ENCODE measurements around the gene NCKAP5.

Gene NCKAP5

GRCh38 chr2:133415210-133415876 is 152.9 kb downstream of the NCKAP5 start:
- Mint-ChIP-seq H3K4me3 (no peak overlapping the region), H3K27ac (no peak overlapping the region), H3K4me1 (ENCODE audit: low read depth) (no peaks in the 10 kb centered on the region), H3K9me3 (no peaks in the 10 kb centered on the region), H3K36me3 (ENCODE audit: low read depth) (no peaks in the 10 kb centered on the region), H3K27me3 (ENCODE audit: low read depth) (no peaks in the 10 kb centered on the region)

- Mint-ChIP-seq H3K4me3 (no peak overlapping the region), H3K27me3 (ENCODE audit: low read depth) (no peaks in the 10 kb centered on the region), H3K9me3 (no peaks in the 10 kb centered on the region), H3K4me1 (ENCODE audit: low read depth) (no peaks in the 10 kb centered on the region), H3K36me3 (ENCODE audit: low read depth) (no peaks in the 10 kb centered on the region), H3K27ac (no peak overlapping the region)
Observed at GRCh38 chr2:133414486-133415209, 153.6 kb downstream of the NCKAP5 start.

- Mint-ChIP-seq H3K27ac (no peak overlapping the region), H3K9me3 (no peaks in the 10 kb centered on the region), H3K27me3 (ENCODE audit: low read depth) (no peaks in the 10 kb centered on the region), H3K4me3 (no peak overlapping the region), H3K4me1 (ENCODE audit: low read depth) (no peaks in the 10 kb centered on the region), H3K36me3 (ENCODE audit: low read depth) (no peaks in the 10 kb centered on the region)
Observed at GRCh38 chr2:133413863-133414262, 154.4 kb downstream of the NCKAP5 start.

- Mint-ChIP-seq H3K27ac (no peak overlapping the region), H3K9me3 (no peaks in the 10 kb centered on the region), H3K4me3 (no peak overlapping the region), H3K4me1 (ENCODE audit: low read depth) (no peaks in the 10 kb centered on the region), H3K36me3 (ENCODE audit: low read depth) (no peaks in the 10 kb centered on the region), H3K27me3 (ENCODE audit: low read depth) (no peaks in the 10 kb centered on the region)
Observed at GRCh38 chr2:133412694-133413093, 155.6 kb downstream of the NCKAP5 start.

- no peaks in the 10 kb centered on the region for H3K27me3 Mint-ChIP-seq (ENCODE audit: low read depth)
- no peaks in the 10 kb centered on the region for H3K9me3 Mint-ChIP-seq
- H3K4me3 Mint-ChIP-seq = no peak overlapping the region
- H3K36me3 Mint-ChIP-seq (ENCODE audit: low read depth) = no peaks in the 10 kb centered on the region
- H3K27ac Mint-ChIP-seq = no peak overlapping the region
- no peaks in the 10 kb centered on the region for H3K4me1 Mint-ChIP-seq (ENCODE audit: low read depth)
Observed at GRCh38 chr2:133411857-133412256, 156.4 kb downstream of the NCKAP5 start.

GRCh38 chr2:133411101-133411500 is 157.2 kb downstream of the NCKAP5 start:
- no peaks in the 10 kb centered on the region for H3K36me3 Mint-ChIP-seq (ENCODE audit: low read depth)
- H3K9me3 Mint-ChIP-seq = no peaks in the 10 kb centered on the region
- no peak overlapping the region for H3K27ac Mint-ChIP-seq
- no peaks in the 10 kb centered on the region for H3K27me3 Mint-ChIP-seq (ENCODE audit: low read depth)
- no peaks in the 10 kb centered on the region for H3K4me1 Mint-ChIP-seq (ENCODE audit: low read depth)
- no peak overlapping the region for H3K4me3 Mint-ChIP-seq

- no peaks in the 10 kb centered on the region for H3K27me3 Mint-ChIP-seq (ENCODE audit: low read depth)
- no peaks in the 10 kb centered on the region for H3K9me3 Mint-ChIP-seq
- no peak overlapping the region for H3K27ac Mint-ChIP-seq
- H3K4me3 Mint-ChIP-seq = no peak overlapping the region
- no peaks in the 10 kb centered on the region for H3K36me3 Mint-ChIP-seq (ENCODE audit: low read depth)
- H3K4me1 Mint-ChIP-seq (ENCODE audit: low read depth) = no peaks in the 10 kb centered on the region
Observed at GRCh38 chr2:133409581-133410285, 158.5 kb downstream of the NCKAP5 start.

GRCh38 chr2:133408671-133409070 is 159.6 kb downstream of the NCKAP5 start:
- H3K4me3 Mint-ChIP-seq = no peak overlapping the region
- no peak overlapping the region for H3K27ac Mint-ChIP-seq
- H3K4me1 Mint-ChIP-seq (ENCODE audit: low read depth) = no peaks in the 10 kb centered on the region
- no peaks in the 10 kb centered on the region for H3K9me3 Mint-ChIP-seq
- H3K36me3 Mint-ChIP-seq (ENCODE audit: low read depth) = no peaks in the 10 kb centered on the region
- H3K27me3 Mint-ChIP-seq (ENCODE audit: low read depth) = no peaks in the 10 kb centered on the region

- Mint-ChIP-seq H3K27ac (no peak overlapping the region), H3K4me1 (ENCODE audit: low read depth) (no peaks in the 10 kb centered on the region), H3K36me3 (ENCODE audit: low read depth) (no peaks in the 10 kb centered on the region), H3K27me3 (ENCODE audit: low read depth) (no peaks in the 10 kb centered on the region), H3K9me3 (no peaks in the 10 kb centered on the region), H3K4me3 (no peak overlapping the region)
Observed at GRCh38 chr2:133407341-133407740, 160.9 kb downstream of the NCKAP5 start.

GRCh38 chr2:133405252-133405651 is 163.0 kb downstream of the NCKAP5 start:
- Mint-ChIP-seq H3K36me3 (ENCODE audit: low read depth) (no peaks in the 10 kb centered on the region), H3K4me1 (ENCODE audit: low read depth) (no peaks in the 10 kb centered on the region), H3K9me3 (no peaks in the 10 kb centered on the region), H3K27me3 (ENCODE audit: low read depth) (no peaks in the 10 kb centered on the region), H3K27ac (no peak overlapping the region), H3K4me3 (no peak overlapping the region)

GRCh38 chr2:133400411-133400810 is 167.9 kb downstream of the NCKAP5 start:
- Mint-ChIP-seq H3K4me3 (no peak overlapping the region), H3K27me3 (ENCODE audit: low read depth) (no peaks in the 10 kb centered on the region), H3K36me3 (ENCODE audit: low read depth) (no peaks in the 10 kb centered on the region), H3K4me1 (ENCODE audit: low read depth) (no peaks in the 10 kb centered on the region), H3K27ac (no peak overlapping the region), H3K9me3 (no peaks in the 10 kb centered on the region)

GRCh38 chr2:133393895-133394294 is 174.4 kb downstream of the NCKAP5 start:
- Mint-ChIP-seq H3K4me1 (ENCODE audit: low read depth) (no peaks in the 10 kb centered on the region), H3K27me3 (ENCODE audit: low read depth) (no peaks in the 10 kb centered on the region), H3K9me3 (peaks cover 6% of the 10 kb centered on the region), H3K4me3 (no peak overlapping the region), H3K27ac (no peak overlapping the region), H3K36me3 (ENCODE audit: low read depth) (no peaks in the 10 kb centered on the region)

GRCh38 chr2:133390156-133390555 is 178.1 kb downstream of the NCKAP5 start:
- no peaks in the 10 kb centered on the region for H3K27me3 Mint-ChIP-seq (ENCODE audit: low read depth)
- H3K4me3 Mint-ChIP-seq = no peak overlapping the region
- H3K4me1 Mint-ChIP-seq (ENCODE audit: low read depth) = no peaks in the 10 kb centered on the region
- H3K27ac Mint-ChIP-seq = no peak overlapping the region
- no peaks in the 10 kb centered on the region for H3K36me3 Mint-ChIP-seq (ENCODE audit: low read depth)
- peaks cover 11% of the 10 kb centered on the region for H3K9me3 Mint-ChIP-seq

- Mint-ChIP-seq H3K27me3 (ENCODE audit: low read depth) (no peaks in the 10 kb centered on the region), H3K4me3 (no peak overlapping the region), H3K27ac (no peak overlapping the region), H3K4me1 (ENCODE audit: low read depth) (no peaks in the 10 kb centered on the region), H3K36me3 (ENCODE audit: low read depth) (no peaks in the 10 kb centered on the region), H3K9me3 (peaks cover 11% of the 10 kb centered on the region)
Observed at GRCh38 chr2:133389569-133389968, 178.7 kb downstream of the NCKAP5 start.

- Mint-ChIP-seq H3K9me3 (peaks cover 3% of the 10 kb centered on the region), H3K27me3 (ENCODE audit: low read depth) (no peaks in the 10 kb centered on the region), H3K4me3 (no peak overlapping the region), H3K27ac (no peak overlapping the region), H3K4me1 (ENCODE audit: low read depth) (no peaks in the 10 kb centered on the region), H3K36me3 (ENCODE audit: low read depth) (no peaks in the 10 kb centered on the region)
Observed at GRCh38 chr2:133382566-133382965, 185.7 kb downstream of the NCKAP5 start.
